GM12875 (cell line): ENCODE results near the gene LCN1.

ENCODE experiments used
- H3K4me3 ChIP-seq: one replicate; pipeline ENCODE4 v1.5.1; 2011; ENCODE audit warnings: low read depth, low read length, control low read depth
- TF ChIP-seq, protein P1 (sequence below): IDR thresholded peaks from 2 replicates; pipeline ENCODE4 v1.5.1; 2011; ENCODE audit warnings: low read depth, mild to moderate bottlenecking, control low read depth, inconsistent platforms, low read length, moderate library complexity, borderline replicate concordance; ENCODE audit not compliant: insufficient read depth

LCN1 gene

DNA sequence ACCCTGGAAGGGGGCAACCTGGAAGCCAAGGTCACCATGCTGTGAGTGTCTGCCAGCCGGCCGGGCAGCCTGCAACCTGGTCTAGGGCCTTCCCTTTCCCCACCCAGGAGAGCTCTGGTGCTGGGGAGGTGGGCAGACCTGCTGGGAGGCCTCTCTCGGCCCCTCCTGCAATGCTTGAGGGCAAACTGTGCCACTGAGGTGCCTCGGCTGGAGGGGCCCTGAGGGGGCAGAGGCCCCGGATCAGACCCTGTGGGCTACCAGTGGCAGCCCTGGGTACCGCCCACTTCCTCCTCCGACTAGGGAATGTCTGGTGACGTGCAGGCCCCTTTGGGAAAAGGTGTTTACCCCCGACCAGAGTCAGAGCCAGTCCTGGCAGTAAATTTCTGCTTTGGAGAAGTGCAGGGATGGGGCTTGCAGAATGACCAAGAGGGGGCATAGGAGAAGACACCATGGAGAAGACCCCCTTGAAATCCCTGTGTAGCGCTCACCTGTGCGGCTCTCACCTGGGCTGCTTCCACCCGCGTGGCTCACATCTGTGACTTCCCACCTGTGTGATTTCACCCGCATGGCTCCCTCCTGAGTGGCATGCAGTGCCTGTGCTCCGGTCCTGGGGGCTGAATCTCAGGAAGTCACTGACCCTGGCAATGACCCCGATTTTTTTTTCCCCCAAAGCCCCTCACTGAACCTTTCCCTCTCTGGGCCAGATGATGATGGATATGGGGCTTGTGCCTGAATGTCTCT lies 1.1 kb downstream of the LCN1 start:
- no peak overlapping the region for H3K4me3 ChIP-seq
- TF ChIP-seq, protein P1, sequence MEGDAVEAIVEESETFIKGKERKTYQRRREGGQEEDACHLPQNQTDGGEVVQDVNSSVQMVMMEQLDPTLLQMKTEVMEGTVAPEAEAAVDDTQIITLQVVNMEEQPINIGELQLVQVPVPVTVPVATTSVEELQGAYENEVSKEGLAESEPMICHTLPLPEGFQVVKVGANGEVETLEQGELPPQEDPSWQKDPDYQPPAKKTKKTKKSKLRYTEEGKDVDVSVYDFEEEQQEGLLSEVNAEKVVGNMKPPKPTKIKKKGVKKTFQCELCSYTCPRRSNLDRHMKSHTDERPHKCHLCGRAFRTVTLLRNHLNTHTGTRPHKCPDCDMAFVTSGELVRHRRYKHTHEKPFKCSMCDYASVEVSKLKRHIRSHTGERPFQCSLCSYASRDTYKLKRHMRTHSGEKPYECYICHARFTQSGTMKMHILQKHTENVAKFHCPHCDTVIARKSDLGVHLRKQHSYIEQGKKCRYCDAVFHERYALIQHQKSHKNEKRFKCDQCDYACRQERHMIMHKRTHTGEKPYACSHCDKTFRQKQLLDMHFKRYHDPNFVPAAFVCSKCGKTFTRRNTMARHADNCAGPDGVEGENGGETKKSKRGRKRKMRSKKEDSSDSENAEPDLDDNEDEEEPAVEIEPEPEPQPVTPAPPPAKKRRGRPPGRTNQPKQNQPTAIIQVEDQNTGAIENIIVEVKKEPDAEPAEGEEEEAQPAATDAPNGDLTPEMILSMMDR = no peak

DNA sequence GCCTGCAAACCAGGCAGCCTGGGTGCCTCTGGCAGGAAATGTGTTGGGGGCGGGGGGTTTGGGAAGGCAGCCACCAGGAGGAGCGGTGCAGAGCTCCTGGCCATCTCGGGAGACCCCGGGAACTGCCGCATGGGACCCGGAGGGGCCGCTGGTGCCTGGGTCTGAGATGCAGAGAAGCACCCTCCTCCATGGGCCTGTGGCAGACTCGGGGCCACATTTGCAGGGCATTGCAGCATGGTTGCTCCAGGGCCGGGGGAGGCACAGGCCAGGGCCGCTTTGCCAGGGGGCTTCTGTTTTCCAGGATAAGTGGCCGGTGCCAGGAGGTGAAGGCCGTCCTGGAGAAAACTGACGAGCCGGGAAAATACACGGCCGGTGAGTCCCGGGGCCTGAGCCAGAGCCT lies 1.7 kb downstream of the LCN1 start:
- TF ChIP-seq, protein P1 = no peak
- no peak overlapping the region for H3K4me3 ChIP-seq

DNA sequence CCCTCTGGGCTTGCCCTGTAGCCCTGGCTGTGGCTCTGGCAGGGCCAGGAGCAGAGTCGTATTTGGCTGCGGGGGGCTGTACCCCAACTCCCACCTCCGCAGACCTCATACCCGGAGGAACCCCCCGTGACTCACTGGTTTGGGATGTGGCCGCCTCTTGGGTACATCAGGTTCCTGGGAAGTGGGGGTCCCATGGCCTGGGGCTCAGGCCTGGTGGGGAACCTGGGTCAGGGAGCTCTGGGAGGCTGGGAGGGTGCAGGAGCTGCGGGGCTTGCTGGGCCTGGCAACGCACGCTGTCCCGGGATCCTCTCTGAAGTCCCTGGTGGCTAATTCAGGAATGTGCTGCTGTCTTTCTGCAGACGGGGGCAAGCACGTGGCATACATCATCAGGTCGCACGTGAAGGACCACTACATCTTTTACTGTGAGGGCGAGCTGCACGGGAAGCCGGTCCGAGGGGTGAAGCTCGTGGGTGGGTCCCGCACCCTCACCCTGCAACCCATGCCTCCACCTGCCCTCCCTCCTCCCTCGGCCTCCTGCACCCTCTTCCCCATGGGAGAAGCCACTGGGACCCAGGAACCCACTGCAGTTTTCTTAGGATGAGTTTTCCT lies 2.4 kb downstream of the LCN1 start:
- TF ChIP-seq, protein P1 = no peak

DNA sequence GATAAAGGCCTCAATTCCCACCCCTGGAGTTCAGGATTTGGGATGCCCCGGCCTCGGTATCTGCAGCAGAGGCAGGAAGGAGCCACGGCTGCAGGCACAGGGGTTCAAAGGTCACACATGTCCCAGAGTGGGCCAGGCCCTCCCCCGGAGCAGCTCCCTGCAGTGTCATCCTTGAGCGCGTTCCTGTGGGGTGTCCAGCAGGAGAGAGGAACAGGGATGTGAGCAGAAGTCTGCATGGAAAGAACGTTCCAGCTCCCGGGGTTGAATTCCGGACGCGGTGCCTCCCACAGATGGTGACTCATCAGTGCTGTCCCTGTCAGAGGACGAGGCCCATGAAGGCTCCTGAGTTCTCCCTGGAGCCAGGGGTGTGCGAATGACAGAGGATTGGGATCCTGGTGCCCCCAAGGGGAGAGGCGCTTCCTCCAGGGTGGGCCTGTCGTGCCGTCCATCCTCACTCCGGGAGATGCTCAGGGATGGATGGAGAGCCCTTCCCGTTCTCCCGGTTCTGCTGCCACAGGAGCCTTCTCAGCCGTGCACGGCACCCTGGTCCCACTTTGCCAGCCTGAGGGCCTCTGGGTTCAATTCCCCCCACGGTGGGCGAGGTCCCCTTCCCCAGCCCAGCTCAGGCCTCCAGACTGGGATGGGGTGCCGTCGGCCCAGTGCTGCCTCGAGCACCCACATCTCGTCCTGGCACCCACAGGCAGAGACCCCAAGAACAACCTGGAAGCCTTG lies 3.1 kb downstream of the LCN1 start:
- H3K4me3 ChIP-seq = no peak overlapping the region
- TF ChIP-seq, protein P1 = no peak

More for the DNA sequence above, 2.4 kb downstream of the LCN1 start:
- H3K4me3 ChIP-seq = no peak overlapping the region

DNA sequence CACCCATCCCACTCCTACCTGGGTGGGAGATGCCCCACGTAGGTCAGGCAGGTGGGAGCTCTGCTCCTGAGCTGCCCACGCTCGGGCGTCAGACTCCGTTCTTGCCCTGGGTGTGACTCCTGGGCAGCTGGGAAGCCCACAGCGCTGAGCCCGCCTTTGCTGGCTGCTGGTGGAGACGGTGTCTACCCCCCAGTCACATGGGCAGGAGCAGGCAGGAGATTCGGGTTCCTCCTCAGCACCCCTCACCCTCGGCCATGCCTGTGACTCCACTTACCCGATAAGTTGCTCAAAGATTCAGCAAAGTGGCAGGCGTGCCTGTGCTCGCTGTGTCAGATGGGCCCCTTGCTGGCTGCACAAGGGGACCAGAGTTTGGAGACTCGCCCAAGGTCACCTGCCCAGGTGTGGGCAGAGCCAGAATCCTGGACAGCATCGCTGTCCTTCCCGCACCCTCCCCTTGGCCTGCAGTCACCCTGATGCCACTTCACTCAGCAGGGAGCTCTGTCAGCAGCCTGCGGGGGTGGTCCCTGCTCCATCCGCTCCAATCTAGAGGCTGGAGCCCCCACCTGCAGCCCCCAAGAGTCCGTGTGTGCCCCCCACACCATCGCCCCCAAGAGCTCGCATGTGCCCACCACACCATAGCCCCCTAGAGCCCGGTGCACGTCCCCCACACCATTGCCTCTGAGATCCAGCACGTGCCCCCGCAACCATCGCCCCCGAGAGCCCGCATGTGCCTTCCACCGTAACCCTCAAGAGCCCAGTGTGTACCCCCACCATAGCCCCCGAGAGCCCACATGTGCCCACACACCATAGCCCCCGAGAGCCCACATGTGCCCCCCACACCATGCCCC lies 4.2 kb downstream of the LCN1 start:
- TF ChIP-seq, protein P1 = no peak
- H3K4me3 ChIP-seq = no peak overlapping the region

DNA sequence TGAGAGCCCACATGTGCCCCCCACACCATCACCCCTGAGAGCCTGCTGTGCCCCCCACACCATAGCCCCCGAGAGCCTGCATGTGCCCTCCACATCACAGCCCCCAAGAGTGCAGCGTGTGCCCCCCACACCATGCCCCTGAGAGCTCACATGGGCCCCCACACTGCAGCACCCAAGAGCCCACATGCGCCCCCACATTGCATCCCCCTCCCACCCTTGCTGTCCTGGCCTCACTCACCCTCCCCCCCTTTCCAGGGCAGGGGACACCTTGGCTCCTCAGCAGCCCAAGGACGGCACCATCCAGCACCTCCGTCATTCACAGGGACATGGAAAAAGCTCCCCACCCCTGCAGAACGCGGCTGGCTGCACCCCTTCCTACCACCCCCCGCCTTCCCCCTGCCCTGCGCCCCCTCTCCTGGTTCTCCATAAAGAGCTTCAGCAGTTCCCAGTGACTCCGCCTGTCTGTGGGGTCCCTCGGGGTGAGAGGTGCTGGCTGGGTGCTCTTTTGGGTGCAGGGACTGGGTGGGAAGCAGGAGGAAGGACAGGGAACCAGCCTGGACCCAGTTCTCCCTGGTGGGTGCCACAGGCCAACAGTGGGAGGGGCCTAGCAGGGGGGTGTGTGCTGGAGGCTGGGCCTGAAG lies 5.0 kb downstream of the LCN1 start:
- TF ChIP-seq, protein P1 = no peak
- H3K4me3 ChIP-seq = no peak overlapping the region
